Sigmoid colon (tissue), 7 donors: Measurements from ENCODE around the gene MYOZ2. TPM values are rescaled to one million over a fixed set of nuclear protein-coding genes. Genes with fewer than 3 reads are reported as not detected.

ENCODE experiments used
- DNase-seq: peaks from one replicate; pipeline ENCODE4 v3.0.0-alpha.2; 2019
- H3K27ac ChIP-seq, 4 donors: fragments of 200-600 bp; sonication (generic); one replicate each; pipeline ENCODE4 v1.5.1; 2016 to 2019; ENCODE audit warnings: mild to moderate bottlenecking in 1 of 4
- H3K27me3 ChIP-seq, 3 donors: fragments of 200-600 bp; sonication (generic); one replicate each; pipeline ENCODE4 v1.5.1; 2019; ENCODE audit warnings: mild to moderate bottlenecking in 1 of 3
- H3K36me3 ChIP-seq, 4 donors: fragments of 200-600 bp; sonication (generic); one replicate each; pipeline ENCODE4 v1.5.1; 2016 to 2019
- H3K4me1 ChIP-seq, 4 donors: fragments of 200-600 bp; sonication (generic); one replicate each; pipeline ENCODE4 v1.5.1; 2017 to 2019
- H3K4me3 ChIP-seq, 4 donors: fragments of 200-600 bp; sonication (generic); one replicate each; pipeline ENCODE4 v1.5.1; 2017 to 2019; ENCODE audit warnings: mild to moderate bottlenecking in 2 of 4, moderate library complexity in 1 of 4
- H3K9me3 ChIP-seq, 4 donors: fragments of 200-600 bp in 3 of 4; sonication (generic) in 3 of 4; one replicate each; pipeline versions ENCODE4 v1.5.1 to v1.6.1; 2013 to 2019
- CTCF ChIP-seq, 4 experiments: fragments of 450-650 bp in 3 of 4; fragments of 200-600 bp in 1 of 4; IDR thresholded peaks; one replicate each; pipeline ENCODE4 v1.5.1; 2016 to 2019; ENCODE audit warnings: antibody characterized with exemption in 4 of 4, mild to moderate bottlenecking in 3 of 4, moderate library complexity in 2 of 4
- EP300 ChIP-seq, 4 donors: sonication (generic); formaldehyde crosslinking; IDR thresholded peaks; one replicate each; pipeline ENCODE4 v1.6.1; 2017; ENCODE audit warnings: antibody characterized with exemption in 4 of 4
- POLR2A ChIP-seq, 2 donors: fragments of 450-650 bp; IDR thresholded peaks; one replicate each; pipeline ENCODE4 v1.6.1; 2016; ENCODE audit warnings: antibody characterized with exemption in 2 of 2, mild to moderate bottlenecking in 2 of 2, moderate library complexity in 2 of 2
- POLR2AphosphoS5 ChIP-seq, 4 donors: sonication (generic); formaldehyde crosslinking; IDR thresholded peaks; one replicate each; pipeline ENCODE4 v1.6.1; 2017; ENCODE audit warnings: antibody characterized with exemption in 4 of 4
- WGBS, 2 donors: extraction: QIAGEN DNeasy Blood & Tissue Kit; methylation state at CpG; one replicate each; pipeline ENCODE4 v1.1.7; 2013; 5-methylcytosine and 5-hydroxymethylcytosine counted together
- intact Hi-C: fragments of 100-400 bp; cut with DNase I; formaldehyde crosslinking; loops from one replicate; pipeline ENCODE4 v1.15.1; 2023
- polyA plus RNA-seq, 3 donors: library from polyadenylated mRNA; stranded (reverse); fragments of 200-250 nt; gene quantifications; one replicate each; pipeline ENCODE4 v1.2.3, GENCODE V29; 2013
- total RNA-seq, 4 donors: library from RNA; depleted of rRNA; stranded (reverse); fragments of >200 nt; gene quantifications; one replicate each; pipeline ENCODE4 v1.1.0, GENCODE V29; 2016
- donor health status: healthy with polysubstance abuse.
- donor health status: Bipolar disorder and iron deficiency.
- donor health status: healthy.

Gene MYOZ2
- total and polyA plus RNA-seq, 7 donors = 0.28 to 1.4 (median 0.69) TPM

- Histone ChIP-seq H3K27ac (no peak overlapping the region), H3K4me3 (no peak overlapping the region), H3K27me3 (no peaks in the 10 kb centered on the region), H3K36me3 (peaks cover 0 to 11% (median 1%) of the 10 kb centered on the region in 4 donors), H3K9me3 (no peaks in the 10 kb centered on the region), H3K4me1 (peaks cover 0 to 7% (median 6%) of the 10 kb centered on the region in 4 donors)
- TF ChIP-seq CTCF (IDR thresholded peaks at IDR 0.05) (no peak), POLR2A (IDR thresholded peaks at IDR 0.05) (no peak), POLR2AphosphoS5 (IDR thresholded peaks at IDR 0.05) (no peak), EP300 (IDR thresholded peaks at IDR 0.05) (no peak)
- no peak for DNase-seq
- intact Hi-C loops = no loop called here
Observed at GRCh38 chr4:119233191-119233590, 97.6 kb downstream of the MYOZ2 start.

- no peak for DNase-seq
- intact Hi-C loops = no loop called here
- peaks cover 0 to 7% (median 6%) of the 10 kb centered on the region in 4 donors for H3K4me1 ChIP-seq
- TF ChIP-seq CTCF (IDR thresholded peaks at IDR 0.05) (no peak), POLR2AphosphoS5 (IDR thresholded peaks at IDR 0.05) (no peak), POLR2A (IDR thresholded peaks at IDR 0.05) (no peak), EP300 (IDR thresholded peaks at IDR 0.05) (no peak)
- no peak overlapping the region for H3K4me3 ChIP-seq
- H3K27me3 ChIP-seq = no peaks in the 10 kb centered on the region
- WGBS, 2 donors = 18 to 24% methylated on average over 3 of the region's 3 CpGs
- no peak overlapping the region for H3K27ac ChIP-seq
- no peaks in the 10 kb centered on the region for H3K9me3 ChIP-seq
- peaks cover 0 to 12% (median 1%) of the 10 kb centered on the region in 4 donors for H3K36me3 ChIP-seq
Observed at GRCh38 chr4:119233750-119234149, 98.1 kb downstream of the MYOZ2 start.

- intact Hi-C loops = no loop called here
- H3K27ac ChIP-seq = no peak overlapping the region
- peaks cover 0 to 7% (median 6%) of the 10 kb centered on the region in 4 donors for H3K4me1 ChIP-seq
- no peak for DNase-seq
- TF ChIP-seq POLR2AphosphoS5 (IDR thresholded peaks at IDR 0.05) (no peak), EP300 (IDR thresholded peaks at IDR 0.05) (no peak), POLR2A (IDR thresholded peaks at IDR 0.05) (no peak), CTCF (IDR thresholded peaks at IDR 0.05) (no peak)
- no peak overlapping the region for H3K4me3 ChIP-seq
- H3K27me3 ChIP-seq = no peaks in the 10 kb centered on the region
- no peaks in the 10 kb centered on the region for H3K9me3 ChIP-seq
- WGBS, 2 donors = 95 to 97% methylated on average over 9 of the region's 9 CpGs
- H3K36me3 ChIP-seq = peaks cover 0 to 14% (median 1%) of the 10 kb centered on the region in 4 donors
Observed at GRCh38 chr4:119237201-119237600, 101.6 kb downstream of the MYOZ2 start.

Other genes with a start within 250 kb of the MYOZ2 start
- 1,000 to 10,000 TPM in 3 of 4 donors, 100 to 1,000 TPM in 1; 611 to 1,591 (median 1,204) TPM for gene SYNPO2, start 247.0 kb upstream of the MYOZ2 start, total RNA-seq
- 10 to 100 TPM in 1 of 3 donors, 1 to 10 TPM in 2; 2.1 to 34.6 (median 9.0) TPM for gene SYNPO2, start 247.0 kb upstream of the MYOZ2 start, polyA plus RNA-seq
- gene USP53, start 76.9 kb downstream of the MYOZ2 start, total RNA-seq = 10 to 100 TPM; 31.1 to 64.0 (median 46.7) TPM
- 10 to 100 TPM; 22.6 to 34.7 (median 26.4) TPM for gene USP53, start 76.9 kb downstream of the MYOZ2 start, polyA plus RNA-seq
- gene FABP2, start 186.3 kb downstream of the MYOZ2 start, total RNA-seq = not detected
- gene FABP2, start 186.3 kb downstream of the MYOZ2 start, polyA plus RNA-seq = 100 to 1,000 TPM in 2 of 3 donors, 10 to 100 TPM in 1; 22.1 to 167 (median 110) TPM